Measurements from ENCODE around the gene ZDHHC14.
"Not testable (repeated sequence)": the region's sequence is repeated elsewhere in the genome, so short reads cannot be mapped to it uniquely, and the experiment has no call there.

ZDHHC14 gene

DNA sequence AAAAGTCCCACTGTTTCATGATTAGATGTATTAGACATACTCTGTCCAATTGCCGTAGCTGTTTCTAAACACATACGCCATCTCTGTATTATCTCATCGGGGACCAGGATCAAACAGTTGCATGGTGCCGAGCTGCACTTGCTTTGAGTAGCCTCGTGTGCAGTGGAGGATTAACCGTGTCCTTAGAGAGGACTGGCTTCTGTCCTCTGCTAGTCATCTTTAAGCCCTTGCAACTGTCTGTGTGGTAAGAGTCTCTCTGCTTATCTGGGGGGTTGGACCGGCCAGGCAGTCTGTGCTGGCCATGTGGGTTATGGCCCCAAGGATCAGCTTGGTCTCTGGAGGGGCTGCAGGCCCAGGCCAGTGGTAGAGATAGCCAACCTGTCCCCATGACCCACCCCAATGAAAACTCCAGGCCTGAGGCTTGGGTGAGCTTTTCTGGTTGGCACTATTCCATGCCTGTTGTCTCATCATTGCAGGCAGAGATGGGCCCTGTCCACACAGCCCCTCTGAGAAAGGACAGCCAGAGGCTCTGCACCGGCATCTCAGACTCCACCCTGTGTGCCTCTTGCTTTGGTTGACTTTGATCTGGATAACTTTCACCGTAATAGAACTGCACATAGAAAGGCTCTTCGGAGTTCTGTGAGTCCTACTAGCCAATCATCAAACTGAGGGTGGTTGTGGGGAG, 304.7 kb downstream of the ZDHHC14 start:
- no peaks in the 10 kb centered on the region for H3K36me3 ChIP-seq (ENCODE audit: insufficient read depth, insufficient read length, low read length)
- TF ChIP-seq SUZ12 (IDR thresholded peaks at IDR 0.05; ENCODE audit: extremely low read depth, insufficient read depth, insufficient read length) (no peak), YY1 (IDR thresholded peaks at IDR 0.05; ENCODE audit: insufficient read depth, insufficient read length) (no peak), ZNF274 (IDR thresholded peaks at IDR 0.05; ENCODE audit: low read depth, low read length) (no peak)

DNA sequence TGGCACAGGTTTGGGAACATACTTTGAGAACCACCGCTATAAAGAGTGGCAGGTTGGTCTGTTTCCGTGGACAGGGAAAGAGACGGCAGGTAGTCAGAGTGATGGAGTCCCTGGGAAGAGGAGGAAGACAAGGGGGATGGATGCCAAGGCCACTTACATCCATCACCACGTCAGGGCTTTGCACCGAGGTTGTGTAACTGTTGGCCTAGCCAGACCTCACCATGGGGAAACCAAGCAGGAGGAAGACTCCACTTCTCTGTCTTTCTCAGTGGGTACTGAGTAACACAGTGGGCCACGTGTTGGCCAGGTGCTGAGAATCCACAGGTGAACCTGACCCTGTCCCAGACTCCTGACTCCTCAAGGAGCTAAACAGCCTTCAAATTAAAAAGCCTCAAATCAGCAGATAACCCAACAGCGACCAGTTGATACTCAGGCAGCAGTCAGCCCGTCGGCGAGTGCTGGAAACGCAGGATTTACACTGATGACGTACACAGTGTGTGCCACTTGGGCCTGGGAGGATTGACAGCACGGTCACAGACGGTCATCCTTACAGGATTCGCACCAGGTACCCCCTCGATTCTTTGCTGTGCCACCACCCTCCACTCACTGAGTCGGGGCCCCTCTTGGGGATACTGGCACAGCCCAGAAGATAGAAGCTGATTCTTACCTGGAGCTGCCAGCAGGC, 307.4 kb downstream of the ZDHHC14 start:
- no peaks in the 10 kb centered on the region for H3K36me3 ChIP-seq (ENCODE audit: insufficient read depth, insufficient read length, low read length)
- no peak overlapping the region for H3K9ac ChIP-seq (ENCODE audit: insufficient read length, low read depth)
- H3K4me1 ChIP-seq (ENCODE audit: insufficient read depth, insufficient read length), result no peaks in the 10 kb centered on the region
- H3K4me3 ChIP-seq (ENCODE audit: insufficient read length, low read depth), result no peak overlapping the region
- DNase-seq (ENCODE audit: low read depth, low spot score), result no peak
- no peaks in the 10 kb centered on the region for H3K27me3 ChIP-seq (ENCODE audit: insufficient read depth, insufficient read length)
- TF ChIP-seq SUZ12 (IDR thresholded peaks at IDR 0.05; ENCODE audit: extremely low read depth, insufficient read depth, insufficient read length) (no peak), ZNF274 (IDR thresholded peaks at IDR 0.05; ENCODE audit: low read depth, low read length) (no peak), YY1 (IDR thresholded peaks at IDR 0.05; ENCODE audit: insufficient read depth, insufficient read length) (no peak)
- no peaks in the 10 kb centered on the region for H3K9me3 ChIP-seq (ENCODE audit: insufficient read depth, low read length)

More for the DNA sequence above, 304.7 kb downstream of the ZDHHC14 start:
- DNase-seq (ENCODE audit: low read depth, low spot score), result no peak
- Histone ChIP-seq H3K27me3 (ENCODE audit: insufficient read depth, insufficient read length) (no peaks in the 10 kb centered on the region), H3K9ac (ENCODE audit: insufficient read length, low read depth) (no peak overlapping the region), H3K4me1 (ENCODE audit: insufficient read depth, insufficient read length) (no peaks in the 10 kb centered on the region), H3K4me3 (ENCODE audit: insufficient read length, low read depth) (no peak overlapping the region), H3K9me3 (ENCODE audit: insufficient read depth, low read length) (no peaks in the 10 kb centered on the region)

DNA sequence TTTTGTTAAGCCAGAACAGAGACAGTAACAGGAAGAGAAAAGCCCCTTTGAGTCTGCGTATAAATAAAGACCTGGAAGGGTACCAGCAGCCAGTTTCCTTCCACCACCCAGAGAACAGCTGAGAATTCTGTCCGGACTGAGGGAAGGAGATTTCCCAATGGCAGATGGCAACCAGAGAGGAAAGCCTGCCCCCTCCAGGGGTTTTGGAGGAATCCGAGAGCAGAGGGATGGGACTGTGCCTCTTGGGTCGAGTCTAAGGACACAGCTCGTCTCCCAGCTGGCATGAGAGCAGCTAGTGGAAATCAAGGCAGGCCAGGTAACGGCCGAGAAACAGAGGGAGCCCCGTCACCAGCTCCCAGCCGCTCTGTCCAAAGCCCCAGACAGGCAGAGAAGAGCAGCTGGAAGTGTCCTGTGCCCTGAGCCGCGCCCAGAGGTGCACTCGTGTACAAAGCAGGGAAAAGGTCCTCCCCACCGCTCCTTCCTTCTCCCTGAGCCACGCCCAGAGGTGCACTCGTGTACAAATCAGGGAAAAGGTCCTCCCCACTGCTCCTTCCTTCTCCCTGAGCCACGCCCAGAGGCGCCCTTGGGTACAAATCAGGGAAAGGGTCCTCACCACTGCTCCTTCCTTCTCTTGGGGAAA, 308.1 kb downstream of the ZDHHC14 start:
- Histone ChIP-seq H3K4me1 (ENCODE audit: insufficient read depth, insufficient read length) (no peaks in the 10 kb centered on the region), H3K27me3 (ENCODE audit: insufficient read depth, insufficient read length) (no peaks in the 10 kb centered on the region), H3K9me3 (ENCODE audit: insufficient read depth, low read length) (no peaks in the 10 kb centered on the region), H3K36me3 (ENCODE audit: insufficient read depth, insufficient read length, low read length) (no peaks in the 10 kb centered on the region), H3K9ac (ENCODE audit: insufficient read length, low read depth) (no peak overlapping the region), H3K4me3 (ENCODE audit: insufficient read length, low read depth) (no peak overlapping the region)
- no peak for DNase-seq (ENCODE audit: low read depth, low spot score)
- TF ChIP-seq YY1 (IDR thresholded peaks at IDR 0.05; ENCODE audit: insufficient read depth, insufficient read length) (no peak), SUZ12 (IDR thresholded peaks at IDR 0.05; ENCODE audit: extremely low read depth, insufficient read depth, insufficient read length) (no peak), ZNF274 (IDR thresholded peaks at IDR 0.05; ENCODE audit: low read depth, low read length) (no peak)

- H3K9ac ChIP-seq (ENCODE audit: insufficient read length, low read depth), result no peak overlapping the region
- TF ChIP-seq ZNF274 (IDR thresholded peaks at IDR 0.05; ENCODE audit: low read depth, low read length), result no peak
- TF ChIP-seq SUZ12 (IDR thresholded peaks at IDR 0.05; ENCODE audit: extremely low read depth, insufficient read depth, insufficient read length), result no peak
- no peak for TF ChIP-seq YY1 (IDR thresholded peaks at IDR 0.05; ENCODE audit: insufficient read depth, insufficient read length)
- H3K9me3 ChIP-seq (ENCODE audit: insufficient read depth, low read length), result no peaks in the 10 kb centered on the region
- no peaks in the 10 kb centered on the region for H3K27me3 ChIP-seq (ENCODE audit: insufficient read depth, insufficient read length)
- H3K36me3 ChIP-seq (ENCODE audit: insufficient read depth, insufficient read length, low read length), result no peaks in the 10 kb centered on the region
- DNase-seq (ENCODE audit: low read depth, low spot score), result no peak
- H3K4me1 ChIP-seq (ENCODE audit: insufficient read depth, insufficient read length), result no peaks in the 10 kb centered on the region
- no peak overlapping the region for H3K4me3 ChIP-seq (ENCODE audit: insufficient read length, low read depth)
Observed at GRCh38 chr6:157689875-157690274, 308.9 kb downstream of the ZDHHC14 start.

- no peak for TF ChIP-seq ZNF274 (IDR thresholded peaks at IDR 0.05; ENCODE audit: low read depth, low read length)
- no peak for TF ChIP-seq YY1 (IDR thresholded peaks at IDR 0.05; ENCODE audit: insufficient read depth, insufficient read length)
- TF ChIP-seq SUZ12 (IDR thresholded peaks at IDR 0.05; ENCODE audit: extremely low read depth, insufficient read depth, insufficient read length), result no peak
- H3K9me3 ChIP-seq (ENCODE audit: insufficient read depth, low read length), result no peaks in the 10 kb centered on the region
- H3K4me1 ChIP-seq (ENCODE audit: insufficient read depth, insufficient read length), result no peaks in the 10 kb centered on the region
- no peak for DNase-seq (ENCODE audit: low read depth, low spot score)
- H3K9ac ChIP-seq (ENCODE audit: insufficient read length, low read depth), result no peak overlapping the region
- no peaks in the 10 kb centered on the region for H3K36me3 ChIP-seq (ENCODE audit: insufficient read depth, insufficient read length, low read length)
- H3K27me3 ChIP-seq (ENCODE audit: insufficient read depth, insufficient read length), result no peaks in the 10 kb centered on the region
- H3K4me3 ChIP-seq (ENCODE audit: insufficient read length, low read depth), result no peak overlapping the region
Observed at GRCh38 chr6:157690441-157691210, 309.6 kb downstream of the ZDHHC14 start.

GRCh38 chr6:157691621-157692020, 310.6 kb downstream of the ZDHHC14 start:
- DNase-seq (ENCODE audit: low read depth, low spot score); H3K9ac ChIP-seq (ENCODE audit: insufficient read length, low read depth); H3K36me3 ChIP-seq (ENCODE audit: insufficient read depth, insufficient read length, low read length); H3K9me3 ChIP-seq (ENCODE audit: insufficient read depth, low read length); H3K4me1 ChIP-seq (ENCODE audit: insufficient read depth, insufficient read length); H3K4me3 ChIP-seq (ENCODE audit: insufficient read length, low read depth); H3K27me3 ChIP-seq (ENCODE audit: insufficient read depth, insufficient read length): not testable (repeated sequence)

DNA sequence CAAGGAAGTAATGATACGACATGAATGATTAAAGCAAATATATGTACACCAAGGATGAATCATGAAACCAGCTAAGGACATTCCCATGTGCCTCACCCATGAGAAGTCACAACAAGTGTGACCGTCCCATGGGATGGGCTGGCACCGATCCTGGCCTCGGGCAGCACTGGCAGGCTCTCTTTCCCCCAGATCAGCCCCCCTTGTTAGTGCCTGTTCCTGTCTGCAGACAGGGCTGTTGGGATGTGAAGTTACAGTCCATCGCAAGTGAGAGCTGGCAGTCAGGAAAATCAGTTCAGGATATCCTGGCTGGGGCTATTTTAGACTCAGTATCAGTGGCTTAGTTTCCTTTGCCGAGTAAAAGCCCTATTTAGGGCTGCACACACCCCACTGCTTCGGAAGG, 312.9 kb downstream of the ZDHHC14 start:
- Histone ChIP-seq H3K36me3 (ENCODE audit: insufficient read depth, insufficient read length, low read length) (no peaks in the 10 kb centered on the region), H3K9me3 (ENCODE audit: insufficient read depth, low read length) (peaks cover 7% of the 10 kb centered on the region; the same call in 1 of the 2 replicates), H3K9ac (ENCODE audit: insufficient read length, low read depth) (no peak overlapping the region), H3K27me3 (ENCODE audit: insufficient read depth, insufficient read length) (no peaks in the 10 kb centered on the region), H3K4me1 (ENCODE audit: insufficient read depth, insufficient read length) (no peaks in the 10 kb centered on the region), H3K4me3 (ENCODE audit: insufficient read length, low read depth) (no peak overlapping the region)
- no peak for TF ChIP-seq SUZ12 (IDR thresholded peaks at IDR 0.05; ENCODE audit: extremely low read depth, insufficient read depth, insufficient read length)
- TF ChIP-seq YY1 (IDR thresholded peaks at IDR 0.05; ENCODE audit: insufficient read depth, insufficient read length), result no peak
- TF ChIP-seq ZNF274 (IDR thresholded peaks at IDR 0.05; ENCODE audit: low read depth, low read length), result no peak
- no peak for DNase-seq (ENCODE audit: low read depth, low spot score)
